Measurements from ENCODE around the gene SMOC1.

Gene SMOC1

GRCh38 chr14:69941768-69942742, 62.8 kb downstream of the SMOC1 start:
- no peak overlapping the region for H3K27ac ChIP-seq
- CTCF ChIA-PET: no interaction called here
- DNase-seq (ENCODE audit: low spot score): no peak
- POLR2A ChIA-PET (ENCODE audit: low non-redundant PET): no interaction called here
- no peak for TF ChIP-seq CTCF (conservative IDR thresholded peaks at IDR 0.05; ENCODE audit: low read depth)

DNA sequence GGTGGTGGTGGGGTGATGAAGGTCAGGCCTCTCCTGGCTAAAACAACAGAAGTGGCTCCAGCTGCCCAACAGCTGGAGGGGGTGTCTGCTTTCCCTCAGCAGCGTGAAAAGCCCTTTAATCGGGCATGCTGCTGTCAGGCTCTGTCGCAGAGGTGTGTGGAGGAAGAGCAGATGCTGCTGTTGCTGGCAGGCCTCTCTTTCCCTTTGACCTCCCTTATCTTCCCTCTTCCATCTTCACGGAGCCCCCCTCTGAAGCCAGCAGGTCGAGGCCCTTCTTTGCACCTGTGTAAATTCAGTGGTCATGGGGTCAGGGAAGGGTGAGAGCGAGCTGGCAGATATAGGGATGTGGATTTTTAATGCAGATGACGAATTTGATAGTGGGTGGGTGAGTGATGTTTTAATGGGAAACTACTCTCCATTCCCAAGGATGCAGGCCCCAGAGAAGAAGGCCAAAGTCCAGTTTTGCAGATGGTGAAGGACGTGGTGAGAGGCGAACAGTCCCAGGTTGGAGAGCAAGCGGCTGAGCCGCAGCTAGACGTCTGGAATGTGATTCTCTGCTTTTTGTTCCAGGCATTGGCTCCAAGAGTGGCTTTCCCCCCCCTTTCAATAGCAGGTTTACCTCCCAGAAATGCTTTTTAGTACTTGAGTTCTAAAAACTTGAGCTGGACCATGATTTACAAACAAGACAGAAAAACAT, 64.0 kb downstream of the SMOC1 start:
- CTCF ChIA-PET: no interaction called here
- H3K27ac ChIP-seq: no peak overlapping the region
- TF ChIP-seq CTCF (conservative IDR thresholded peaks at IDR 0.05; ENCODE audit: low read depth): no peak
- POLR2A ChIA-PET (ENCODE audit: low non-redundant PET): no interaction called here
- DNase-seq (ENCODE audit: low spot score): no peak

DNA sequence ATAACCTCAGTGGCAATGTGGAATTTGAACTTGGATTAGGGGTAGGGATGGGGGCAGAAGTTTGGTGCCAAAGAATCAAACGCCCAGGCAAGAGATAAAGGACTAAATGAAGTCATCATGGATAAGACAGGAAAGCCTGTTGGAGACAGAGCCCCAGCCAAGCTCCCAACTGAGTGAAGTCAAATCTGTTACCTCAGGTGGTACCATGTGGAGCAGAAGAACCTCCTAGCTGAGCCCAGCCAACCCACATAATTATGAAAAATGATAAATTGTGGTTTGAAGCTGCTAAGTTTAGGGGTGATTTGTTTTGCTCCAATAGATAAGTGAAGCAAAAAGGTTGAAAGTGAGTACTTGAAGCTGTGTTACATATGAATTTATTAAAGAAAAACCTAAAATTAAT, 66.1 kb downstream of the SMOC1 start:
- CTCF ChIA-PET: no interaction called here

GRCh38 chr14:69945912-69946311, 66.7 kb downstream of the SMOC1 start:
- no peak for DNase-seq (ENCODE audit: low spot score)
- no peak for TF ChIP-seq CTCF (conservative IDR thresholded peaks at IDR 0.05; ENCODE audit: low read depth)
- H3K27ac ChIP-seq: no peak overlapping the region
- ChIA-PET POLR2A (ENCODE audit: low non-redundant PET) (no interaction called here), CTCF (no interaction called here)

More for the DNA sequence above, 66.1 kb downstream of the SMOC1 start:
- no peak overlapping the region for H3K27ac ChIP-seq
- POLR2A ChIA-PET (ENCODE audit: low non-redundant PET): interaction anchor here (0.6 kb wide), 1 partner anchor 19 kb away, joined by 3 read pairs; no protein-coding TSS in a partner anchor
- no peak for TF ChIP-seq CTCF (conservative IDR thresholded peaks at IDR 0.05; ENCODE audit: low read depth)
- DNase-seq (ENCODE audit: low spot score): no peak

- no peak for DNase-seq (ENCODE audit: low spot score)
- TF ChIP-seq CTCF (conservative IDR thresholded peaks at IDR 0.05; ENCODE audit: low read depth): no peak
- H3K27ac ChIP-seq: no peak overlapping the region
- ChIA-PET CTCF (interaction anchor here (0.7 kb wide), 1 partner anchor 24 kb away, joined by 4 read pairs; no protein-coding TSS in a partner anchor), POLR2A (ENCODE audit: low non-redundant PET) (no interaction called here)
Observed at GRCh38 chr14:69948351-69948750, 69.1 kb downstream of the SMOC1 start.

DNA sequence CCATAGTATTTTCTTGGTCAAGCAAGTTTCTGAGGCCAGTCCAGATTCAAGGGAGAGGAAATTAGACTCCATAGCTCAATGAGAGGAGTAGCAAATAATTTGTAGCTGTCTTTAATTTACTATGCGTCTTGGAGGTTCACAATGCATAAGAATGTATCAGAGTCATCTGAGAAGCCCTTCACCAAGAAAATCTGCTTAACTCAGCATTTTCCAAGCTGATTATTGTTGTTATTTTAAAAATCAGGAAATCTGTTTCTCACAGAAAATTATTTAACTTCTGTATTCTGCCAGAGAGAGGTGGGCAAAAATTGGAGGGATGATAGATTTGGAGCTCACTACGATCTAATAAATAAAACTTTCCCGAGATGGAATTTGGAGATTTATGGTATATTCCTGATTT, 72.0 kb downstream of the SMOC1 start:
- POLR2A ChIA-PET (ENCODE audit: low non-redundant PET): no interaction called here
- no peak for TF ChIP-seq CTCF (conservative IDR thresholded peaks at IDR 0.05; ENCODE audit: low read depth)
- DNase-seq (ENCODE audit: low spot score): no peak
- no peak overlapping the region for H3K27ac ChIP-seq
- CTCF ChIA-PET: no interaction called here

Data from RWPE1 (cell line).